GM21528 (cell line): ENCODE measurements around the gene YEATS2.
"Not testable (repeated sequence)": the region's sequence is repeated elsewhere in the genome, so short reads cannot be mapped to it uniquely, and the experiment has no call there.

Source experiments
- ATAC-seq: cut with Tn5 transposase; IDR thresholded peaks from one replicate; pipeline ENCODE4 v1.9.1; 2021; ENCODE audit warnings: mild to moderate bottlenecking, moderate library complexity; ENCODE audit not compliant: unreplicated experiment, low FRiP score

The YEATS2 gene

GRCh38 chr3:183711516-183711915 is 13.9 kb downstream of the YEATS2 start:
- ATAC-seq = no peak

DNA sequence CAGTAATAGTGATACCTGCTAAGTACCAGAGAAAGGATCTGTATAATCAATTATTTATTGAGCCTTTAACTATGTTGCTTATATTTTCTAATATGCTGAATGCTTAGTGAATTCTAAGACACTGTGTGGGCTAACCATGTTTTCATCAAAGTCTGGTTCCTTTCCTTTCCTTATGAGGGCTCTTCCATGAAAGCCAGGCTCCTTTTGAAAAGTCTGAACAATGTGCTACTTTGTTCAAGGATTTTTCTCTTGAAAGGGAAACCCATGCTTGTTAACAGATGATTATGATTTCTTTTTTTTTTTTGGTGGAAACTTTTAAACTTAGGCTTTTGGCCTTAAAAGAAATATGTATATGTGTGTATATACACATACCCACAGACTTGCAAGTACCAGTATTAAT is 17.0 kb downstream of the YEATS2 start:
- no peak for ATAC-seq

DNA sequence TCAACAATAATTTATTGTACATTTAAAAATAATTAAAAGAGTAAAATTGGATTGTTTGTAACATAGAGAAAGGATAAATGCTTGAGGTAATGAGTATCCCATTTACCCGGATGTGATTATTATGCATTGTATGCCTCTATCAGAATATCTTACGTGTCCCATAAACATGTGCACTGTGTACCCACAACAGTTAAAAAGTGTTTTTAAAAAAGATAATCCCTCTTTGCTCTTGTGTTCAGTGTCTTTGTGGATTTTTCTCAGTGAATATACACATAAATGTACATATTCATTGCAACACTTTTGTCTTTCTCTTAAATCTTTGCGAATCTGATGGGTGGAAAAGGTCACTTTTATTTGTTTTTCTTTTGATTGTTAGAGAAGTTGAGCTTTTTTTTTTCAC is 20.4 kb downstream of the YEATS2 start:
- ATAC-seq = no peak

GRCh38 chr3:183725387-183725786 is 27.8 kb downstream of the YEATS2 start:
- no peak for ATAC-seq

DNA sequence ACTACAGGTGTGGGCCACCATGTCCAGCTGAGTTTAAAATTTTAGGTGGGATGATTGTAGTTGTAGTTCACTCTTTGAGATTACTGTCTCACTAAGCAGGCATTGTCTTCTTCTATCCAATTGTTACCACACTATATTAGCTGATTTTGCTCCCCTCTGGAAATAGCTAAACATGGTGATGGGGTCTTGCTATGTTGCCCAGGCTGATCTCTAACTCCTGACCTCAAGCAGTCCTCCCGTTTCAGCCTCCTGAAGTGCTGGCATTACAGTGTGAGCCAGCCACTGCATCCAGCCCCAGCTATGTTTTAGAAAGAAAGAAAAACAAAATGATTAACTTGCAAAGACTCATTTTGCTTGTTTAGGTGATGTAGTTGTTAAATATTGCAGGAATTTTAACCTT is 30.6 kb downstream of the YEATS2 start:
- ATAC-seq = no peak

DNA sequence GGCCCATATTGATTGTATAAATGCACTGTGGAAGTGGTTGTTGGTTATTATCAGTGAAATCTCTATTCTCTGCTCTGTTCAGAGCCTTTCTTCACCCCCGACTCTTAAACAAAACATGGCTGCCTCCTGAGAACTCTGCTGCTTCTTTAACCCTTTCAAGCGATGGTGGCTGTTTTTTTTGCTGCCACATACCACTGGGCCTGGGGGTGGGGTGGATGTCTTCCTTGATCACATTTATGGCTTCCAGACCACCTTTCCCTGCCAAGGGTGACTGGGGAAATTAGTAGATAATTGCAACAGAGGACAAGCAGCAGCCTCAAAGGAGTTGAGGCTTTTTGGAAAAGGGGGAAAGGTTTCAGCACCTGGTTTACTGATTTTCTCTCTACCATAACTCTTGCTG is 32.8 kb downstream of the YEATS2 start:
- ATAC-seq = no peak

DNA sequence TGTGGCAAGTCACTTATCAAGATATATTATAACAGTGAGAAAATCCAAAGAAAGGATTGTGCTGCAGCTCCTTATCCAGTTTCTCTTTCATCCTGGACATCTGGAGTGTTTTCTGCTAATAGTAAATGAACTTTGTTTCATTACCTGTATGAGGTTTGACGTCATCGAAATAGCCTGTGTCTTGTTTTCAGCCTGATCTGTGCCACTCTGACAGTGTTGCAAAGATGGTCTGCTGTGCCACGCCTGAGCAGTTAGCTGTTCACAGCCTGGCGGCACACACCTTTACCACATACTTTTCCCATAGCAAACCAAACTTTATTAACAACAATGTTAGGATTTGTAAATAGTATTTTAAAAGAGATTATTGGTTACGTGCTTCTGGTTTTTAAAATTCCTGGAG is 34.0 kb downstream of the YEATS2 start:
- no peak for ATAC-seq

GRCh38 chr3:183733553-183733952 is 36.0 kb downstream of the YEATS2 start:
- no peak for ATAC-seq

DNA sequence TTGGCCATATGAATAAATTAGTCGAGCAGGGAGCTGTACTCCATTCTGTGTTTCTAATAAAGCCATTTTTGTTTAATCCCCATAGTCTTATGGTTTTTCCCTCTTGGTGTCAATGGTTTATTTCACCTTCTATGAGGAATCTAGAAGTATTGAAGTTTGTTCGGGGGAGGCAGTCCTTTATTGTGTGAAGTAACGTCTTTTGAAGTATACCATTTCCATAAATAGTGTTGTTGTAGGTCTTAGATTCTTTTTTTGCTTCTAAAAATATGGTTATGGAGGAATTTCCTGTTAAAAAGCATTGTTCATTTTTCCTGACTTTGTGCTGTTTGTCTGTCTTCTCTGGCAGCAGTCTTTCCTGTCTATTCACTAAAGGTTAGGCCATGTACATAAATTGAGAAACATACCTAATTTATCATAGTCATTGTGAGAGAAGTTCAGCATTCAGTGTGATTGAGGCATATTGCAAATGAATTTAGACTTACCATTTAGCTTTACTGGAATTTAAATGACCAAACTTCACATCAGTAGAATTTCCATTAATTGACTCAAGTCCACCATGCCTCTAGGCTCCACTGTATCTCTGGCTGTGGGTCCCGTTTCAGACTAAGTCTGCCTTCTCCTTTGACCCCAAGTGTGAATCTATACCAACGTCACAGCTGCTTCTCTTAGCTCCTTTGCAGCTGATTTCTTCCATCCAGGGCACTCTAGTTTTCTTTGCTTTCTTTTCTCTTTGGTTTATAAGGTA is 37.3 kb downstream of the YEATS2 start:
- no peak for ATAC-seq

GRCh38 chr3:183737116-183737515 is 39.5 kb downstream of the YEATS2 start:
- no peak for ATAC-seq

- not testable (repeated sequence) for ATAC-seq
These were observed 42.6 kb downstream of the YEATS2 start for GRCh38 chr3:183740154-183740553.

GRCh38 chr3:183743231-183743630 is 45.6 kb downstream of the YEATS2 start:
- no peak for ATAC-seq

DNA sequence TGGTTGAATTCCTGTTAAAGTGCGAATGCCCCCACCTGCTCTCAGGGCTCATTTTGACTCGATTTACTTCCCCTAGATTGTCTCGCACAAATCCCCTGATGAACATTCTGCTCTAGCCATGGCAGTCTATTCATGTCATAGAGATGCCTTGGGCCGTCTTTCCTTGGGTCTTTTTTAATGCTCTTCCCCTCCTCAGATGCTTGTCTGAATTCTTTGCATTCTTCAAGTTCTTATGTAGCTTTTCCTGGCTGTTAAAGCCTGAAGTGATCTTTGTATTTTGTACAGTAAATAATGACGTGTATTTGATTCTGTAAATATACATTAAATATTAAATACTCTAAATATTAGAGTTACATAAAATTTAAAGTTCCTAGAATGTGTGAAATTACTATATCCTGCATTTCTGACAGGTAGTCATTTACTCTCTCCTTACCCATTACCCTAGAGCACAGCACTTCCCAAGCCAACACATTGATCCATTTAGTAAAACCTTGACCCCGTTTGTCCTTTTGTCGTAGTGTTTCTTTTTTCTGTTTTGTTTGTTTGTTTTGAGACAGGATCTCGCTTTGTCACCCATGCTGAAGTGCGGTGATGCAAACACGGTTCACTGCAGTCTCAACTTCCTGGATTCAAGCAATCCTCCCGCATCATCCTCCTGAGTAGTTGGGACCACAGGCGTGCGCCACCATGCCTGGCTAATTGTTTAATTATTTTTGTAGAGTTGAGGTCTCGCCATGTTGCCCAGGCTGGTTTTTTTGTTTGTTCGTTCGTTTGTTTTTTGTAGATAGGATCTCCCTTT is 47.9 kb downstream of the YEATS2 start:
- ATAC-seq = no peak

- ATAC-seq = no peak
These were observed 56.5 kb downstream of the YEATS2 start for GRCh38 chr3:183754052-183754451.

DNA sequence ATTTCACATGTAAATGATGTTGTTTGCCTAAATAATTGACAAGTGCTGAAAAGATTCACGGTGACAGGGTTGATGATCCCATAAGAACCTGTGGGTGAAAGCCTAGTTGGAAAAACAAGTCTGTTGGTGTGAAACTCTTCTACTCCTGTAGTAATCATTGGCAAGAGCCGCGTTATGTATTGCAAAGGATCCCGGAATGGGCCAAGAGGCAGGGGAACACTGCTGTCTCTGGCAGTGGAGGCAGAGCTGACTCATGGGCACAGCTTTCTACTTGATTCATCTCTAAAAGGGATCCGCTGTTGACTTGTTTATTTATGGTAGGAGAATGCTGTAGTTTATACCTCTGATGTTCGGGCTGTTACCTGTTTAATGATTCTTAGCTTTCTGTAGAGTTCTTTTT is 64.7 kb downstream of the YEATS2 start:
- ATAC-seq = no peak

GRCh38 chr3:183764847-183765731 is 67.5 kb downstream of the YEATS2 start:
- no peak for ATAC-seq

DNA sequence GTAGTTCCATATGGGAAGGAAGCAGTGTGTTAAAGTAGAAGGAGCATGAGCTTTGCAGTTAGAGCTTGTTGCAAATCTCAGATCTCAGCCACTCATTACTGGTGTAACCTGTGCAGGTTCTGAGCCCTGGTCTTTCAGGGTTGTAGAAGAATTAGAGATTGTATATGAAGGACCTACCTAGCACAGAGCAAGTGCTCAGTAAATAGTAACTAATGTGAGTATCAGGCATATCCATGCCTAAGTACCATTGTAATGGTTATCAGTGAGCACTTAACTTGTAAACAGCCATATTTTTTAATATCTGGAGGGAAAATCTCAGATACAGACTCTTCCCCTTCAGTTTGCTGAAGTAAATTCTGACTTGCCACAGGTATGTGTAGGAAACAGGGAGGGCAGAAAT is 68.5 kb downstream of the YEATS2 start:
- ATAC-seq = no peak

DNA sequence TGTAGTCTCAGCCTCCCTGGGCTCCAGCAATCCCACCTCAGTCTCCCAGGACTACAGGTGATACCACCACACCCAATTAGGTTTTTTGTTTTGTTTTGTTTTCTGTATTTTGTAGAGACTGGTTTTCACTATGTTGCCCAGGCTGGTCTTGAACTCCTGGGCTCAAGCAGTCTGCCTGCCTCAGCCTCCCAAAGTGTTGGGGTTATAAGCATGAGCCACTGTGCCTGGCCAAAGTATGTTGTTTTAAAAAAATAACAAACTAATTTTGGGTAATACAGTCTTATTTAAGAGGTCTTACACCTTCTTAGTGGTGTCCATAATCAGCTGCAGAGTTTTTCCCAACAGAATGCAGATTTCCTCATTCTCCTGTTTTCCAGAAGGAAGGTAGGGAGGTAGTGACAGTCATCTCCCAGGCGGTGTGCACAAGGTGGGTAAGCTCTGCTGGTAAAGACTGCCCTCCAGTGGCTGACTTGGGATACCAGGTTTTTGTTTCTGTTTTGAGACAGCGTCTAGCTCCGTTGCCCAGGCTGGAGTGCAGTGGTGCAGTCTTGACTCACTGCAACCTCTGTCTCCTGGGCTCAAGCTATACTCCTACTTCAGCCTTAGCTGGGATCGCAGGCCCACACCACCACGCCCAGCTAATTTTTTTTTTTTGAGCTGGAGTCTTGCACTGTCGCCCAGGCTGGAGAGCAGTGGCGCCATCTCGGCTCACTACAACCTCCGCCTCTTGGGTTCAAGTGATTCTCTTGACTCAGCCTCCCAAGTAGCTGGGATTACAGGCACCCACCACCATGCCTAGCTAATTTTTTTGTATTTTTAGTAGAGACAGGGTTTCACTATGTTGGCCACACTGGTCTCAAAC is 69.4 kb downstream of the YEATS2 start:
- no peak for ATAC-seq

DNA sequence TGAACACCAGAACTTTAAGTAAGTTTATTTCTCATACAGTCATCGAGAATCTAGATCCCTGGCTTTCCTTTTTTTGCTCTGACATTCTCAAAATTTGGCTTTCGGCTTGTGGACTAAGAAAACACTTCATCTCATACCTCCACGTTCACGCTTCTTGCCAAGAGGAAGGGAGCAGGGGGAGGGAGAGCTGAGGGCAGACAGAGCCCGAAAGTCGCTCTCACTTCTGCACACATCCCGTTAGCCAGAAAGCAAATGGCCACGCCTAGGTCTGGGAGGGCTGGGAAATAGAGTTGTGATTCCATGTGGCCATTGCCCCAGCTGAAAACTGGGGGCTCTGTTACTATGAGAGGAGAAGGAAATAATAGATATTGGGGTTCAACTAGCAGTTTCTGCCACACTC is 70.5 kb downstream of the YEATS2 start:
- ATAC-seq = no peak

DNA sequence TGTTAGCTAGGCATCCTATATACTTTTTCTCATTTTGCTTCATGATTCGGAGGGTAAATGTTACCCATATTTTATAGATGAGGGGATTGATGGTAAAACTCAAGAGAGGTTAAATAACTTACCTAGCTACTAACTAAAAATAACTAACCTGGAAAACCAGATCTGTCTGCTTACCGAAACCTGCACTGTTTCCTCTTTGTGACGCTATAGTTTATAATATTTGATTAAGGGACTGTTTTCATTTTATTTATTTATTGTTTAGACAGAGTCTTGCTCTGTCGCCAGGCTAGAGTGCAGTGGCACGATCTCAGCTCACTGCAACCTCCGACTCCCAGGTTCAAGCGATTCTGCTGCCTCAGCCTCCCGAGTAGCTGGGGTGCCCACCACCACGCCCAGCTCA is 71.9 kb downstream of the YEATS2 start:
- no peak for ATAC-seq
